Measurements from ENCODE around the gene CMIP. TPM values are rescaled to one million over a fixed set of nuclear protein-coding genes. Genes with fewer than 3 reads are reported as not detected.

Gene CMIP
- total RNA-seq, 1 experiment from 2014 or later = 53.6 TPM

DNA sequence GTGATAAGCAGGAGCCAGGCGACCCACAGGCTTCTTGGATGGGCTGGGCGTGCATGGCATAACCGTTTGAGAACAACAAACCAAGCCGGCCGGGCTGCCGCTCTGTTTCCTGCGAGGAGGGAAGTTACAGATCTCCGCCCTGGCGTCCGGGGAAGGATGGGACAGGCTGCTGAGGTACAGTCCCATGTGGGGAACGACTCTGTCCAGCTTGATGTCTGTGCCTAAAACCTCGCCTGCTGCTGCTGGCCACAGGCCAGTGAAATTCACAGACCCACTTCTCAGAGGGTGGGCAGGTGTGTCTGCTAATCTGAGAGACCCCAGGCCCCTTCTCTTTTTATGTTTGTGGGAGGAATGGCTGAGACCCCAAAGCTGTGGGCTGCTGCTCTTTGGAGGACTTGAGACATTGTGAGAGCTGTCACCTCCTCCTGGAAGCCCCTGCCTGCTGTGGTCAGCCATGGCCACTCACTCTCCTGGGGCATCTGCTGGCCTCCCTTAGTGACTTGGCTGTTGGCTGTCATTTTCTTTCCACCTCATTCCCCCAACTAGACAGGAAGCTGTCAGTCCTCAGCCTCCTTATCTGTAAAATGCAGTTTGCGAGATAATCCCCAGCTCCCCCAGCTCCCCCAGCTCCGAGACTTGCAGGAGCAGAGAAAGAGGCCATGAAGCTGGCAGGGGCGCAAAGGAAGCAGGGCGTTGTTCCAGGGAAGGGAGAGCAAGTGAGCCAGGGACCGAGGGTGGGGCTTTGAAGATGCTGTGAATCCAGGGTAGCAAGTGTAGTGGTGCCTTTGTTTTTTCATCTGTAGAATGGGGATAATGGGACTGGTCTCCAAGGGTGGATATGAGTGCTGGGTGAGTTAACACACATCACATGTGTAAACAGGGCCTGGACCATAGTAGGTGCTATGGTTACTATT lies 51.0 kb downstream of the CMIP start:
- no peaks in the 10 kb centered on the region for H3K9me3 Mint-ChIP-seq (ENCODE audit: unreplicated experiment)
- DNase-seq (ENCODE audit: unreplicated experiment) = no peak
- H3K27me3 Mint-ChIP-seq (ENCODE audit: insufficient read depth, unreplicated experiment) = no peaks in the 10 kb centered on the region
- TF ChIP-seq, protein P1, sequence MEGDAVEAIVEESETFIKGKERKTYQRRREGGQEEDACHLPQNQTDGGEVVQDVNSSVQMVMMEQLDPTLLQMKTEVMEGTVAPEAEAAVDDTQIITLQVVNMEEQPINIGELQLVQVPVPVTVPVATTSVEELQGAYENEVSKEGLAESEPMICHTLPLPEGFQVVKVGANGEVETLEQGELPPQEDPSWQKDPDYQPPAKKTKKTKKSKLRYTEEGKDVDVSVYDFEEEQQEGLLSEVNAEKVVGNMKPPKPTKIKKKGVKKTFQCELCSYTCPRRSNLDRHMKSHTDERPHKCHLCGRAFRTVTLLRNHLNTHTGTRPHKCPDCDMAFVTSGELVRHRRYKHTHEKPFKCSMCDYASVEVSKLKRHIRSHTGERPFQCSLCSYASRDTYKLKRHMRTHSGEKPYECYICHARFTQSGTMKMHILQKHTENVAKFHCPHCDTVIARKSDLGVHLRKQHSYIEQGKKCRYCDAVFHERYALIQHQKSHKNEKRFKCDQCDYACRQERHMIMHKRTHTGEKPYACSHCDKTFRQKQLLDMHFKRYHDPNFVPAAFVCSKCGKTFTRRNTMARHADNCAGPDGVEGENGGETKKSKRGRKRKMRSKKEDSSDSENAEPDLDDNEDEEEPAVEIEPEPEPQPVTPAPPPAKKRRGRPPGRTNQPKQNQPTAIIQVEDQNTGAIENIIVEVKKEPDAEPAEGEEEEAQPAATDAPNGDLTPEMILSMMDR (IDR thresholded peaks at IDR 0.05; ENCODE audit: unreplicated experiment) = no peak
- peaks cover 12% of the 10 kb centered on the region for H3K36me3 Mint-ChIP-seq (ENCODE audit: insufficient read depth, unreplicated experiment)
- no TSS peak for BruUV-seq (replicated peaks)
- no peak overlapping the region for H3K4me3 Mint-ChIP-seq (ENCODE audit: unreplicated experiment)
- H3K4me1 Mint-ChIP-seq (ENCODE audit: insufficient read depth, unreplicated experiment) = peaks cover 50% of the 10 kb centered on the region
- ChIA-PET CTCF (interaction anchor here (0.6 to 1.1 kb wide), 7 partner anchors 10 to 395 kb away, joined by 3 to 4 read pairs (median 3); no protein-coding TSS in a partner anchor), POLR2A (interaction anchor here (1.5 to 3.7 kb wide), 7 partner anchors 10 to 103 kb away, joined by 3 to 27 read pairs (median 13); no protein-coding TSS in a partner anchor)
- intact Hi-C loops (cut with micrococcal nuclease) = no loop called here
- peak overlapping the region; percentile 31 for H3K27ac Mint-ChIP-seq (ENCODE audit: low read depth, unreplicated experiment)

DNA sequence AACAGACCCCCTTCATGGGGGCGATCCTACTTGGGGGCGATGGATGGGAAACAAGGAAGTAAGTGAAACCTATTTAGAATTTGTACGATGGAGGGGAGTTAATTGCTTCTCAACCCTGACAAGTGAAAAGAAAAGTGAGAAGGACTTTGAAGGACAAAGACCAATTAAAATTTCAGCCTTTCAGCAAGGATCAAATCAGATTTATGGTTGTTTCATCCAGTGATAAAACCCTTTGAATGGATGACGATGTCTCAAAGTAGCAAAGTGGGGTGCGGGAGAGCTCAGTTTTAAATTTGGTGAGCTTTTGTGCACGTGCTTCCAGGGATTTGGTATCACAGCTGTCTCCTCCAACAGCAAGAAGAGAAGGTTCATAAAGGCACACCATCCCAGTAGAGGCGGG lies 51.7 kb downstream of the CMIP start:
- TF ChIP-seq, protein P1 (IDR thresholded peaks at IDR 0.05; ENCODE audit: unreplicated experiment) = no peak
- H3K36me3 Mint-ChIP-seq (ENCODE audit: insufficient read depth, unreplicated experiment) = peaks cover 12% of the 10 kb centered on the region
- BruUV-seq (replicated peaks) = no TSS peak
- intact Hi-C loops (cut with micrococcal nuclease) = no loop called here
- H3K4me3 Mint-ChIP-seq (ENCODE audit: unreplicated experiment) = no peak overlapping the region
- H3K27ac Mint-ChIP-seq (ENCODE audit: low read depth, unreplicated experiment) = no peak overlapping the region
- H3K4me1 Mint-ChIP-seq (ENCODE audit: insufficient read depth, unreplicated experiment) = peaks cover 55% of the 10 kb centered on the region
- CTCF ChIA-PET = interaction anchor here (0.6 to 1.1 kb wide), 2 partner anchors 92 to 98 kb away, joined by 3 to 4 read pairs; no protein-coding TSS in a partner anchor
- DNase-seq (ENCODE audit: unreplicated experiment) = no peak
- no peaks in the 10 kb centered on the region for H3K27me3 Mint-ChIP-seq (ENCODE audit: insufficient read depth, unreplicated experiment)
- no peaks in the 10 kb centered on the region for H3K9me3 Mint-ChIP-seq (ENCODE audit: unreplicated experiment)
- POLR2A ChIA-PET = no interaction called here

DNA sequence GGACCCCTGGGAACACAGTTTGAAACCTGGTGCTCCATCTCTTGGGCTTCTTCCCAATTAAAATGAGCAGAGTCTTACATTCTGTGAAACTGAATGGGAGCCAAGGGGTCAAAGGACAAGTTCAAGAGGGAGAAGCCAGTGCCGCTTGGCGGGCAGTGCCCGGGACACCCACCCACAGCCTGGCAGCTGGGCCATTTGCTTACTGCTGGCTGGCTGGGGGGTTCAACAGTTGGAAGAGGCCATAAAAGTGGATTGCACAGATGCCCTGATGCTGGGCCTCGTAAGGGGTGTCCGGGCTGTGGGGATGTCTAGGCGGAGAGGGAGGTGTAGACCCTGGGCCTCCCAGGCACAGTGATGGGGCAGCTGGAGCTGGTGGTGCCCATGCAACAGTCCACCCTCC lies 52.1 kb downstream of the CMIP start:
- Mint-ChIP-seq H3K4me3 (ENCODE audit: unreplicated experiment) (no peak overlapping the region), H3K4me1 (ENCODE audit: insufficient read depth, unreplicated experiment) (peaks cover 52% of the 10 kb centered on the region), H3K27ac (ENCODE audit: low read depth, unreplicated experiment) (no peak overlapping the region), H3K36me3 (ENCODE audit: insufficient read depth, unreplicated experiment) (peaks cover 12% of the 10 kb centered on the region), H3K9me3 (ENCODE audit: unreplicated experiment) (no peaks in the 10 kb centered on the region), H3K27me3 (ENCODE audit: insufficient read depth, unreplicated experiment) (no peaks in the 10 kb centered on the region)
- POLR2A ChIA-PET = no interaction called here
- intact Hi-C loops (cut with micrococcal nuclease) = no loop called here
- TF ChIP-seq, protein P1 (IDR thresholded peaks at IDR 0.05; ENCODE audit: unreplicated experiment) = no peak
- CTCF ChIA-PET = interaction anchor here (0.7 to 1.1 kb wide), 3 partner anchors 21 to 93 kb away, joined by 3 read pairs; no protein-coding TSS in a partner anchor
- no peak for DNase-seq (ENCODE audit: unreplicated experiment)
- BruUV-seq (replicated peaks) = no TSS peak

DNA sequence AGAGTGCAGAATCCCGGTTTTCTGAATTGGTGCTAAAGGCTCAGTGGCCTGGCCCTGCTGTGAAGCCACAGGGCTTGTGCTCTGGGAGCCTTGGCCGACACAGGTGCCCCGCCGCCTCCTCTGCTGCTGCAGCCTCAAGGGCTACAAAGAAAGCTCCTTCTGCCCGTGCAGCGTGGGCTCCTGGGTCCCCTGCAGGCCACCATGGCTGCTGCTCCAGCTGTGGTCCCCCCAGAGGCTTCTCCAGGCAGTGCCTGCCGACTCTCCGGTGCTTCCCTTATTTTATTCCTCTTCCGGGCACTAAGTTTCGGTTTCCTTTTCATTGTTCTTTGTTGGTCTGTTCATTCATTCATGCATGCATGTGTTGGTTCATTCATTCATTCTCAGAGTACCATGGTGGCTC lies 53.1 kb downstream of the CMIP start:
- Mint-ChIP-seq H3K27me3 (ENCODE audit: insufficient read depth, unreplicated experiment) (no peaks in the 10 kb centered on the region), H3K4me1 (ENCODE audit: insufficient read depth, unreplicated experiment) (peaks cover 48% of the 10 kb centered on the region), H3K27ac (ENCODE audit: low read depth, unreplicated experiment) (no peak overlapping the region), H3K9me3 (ENCODE audit: unreplicated experiment) (no peaks in the 10 kb centered on the region), H3K4me3 (ENCODE audit: unreplicated experiment) (no peak overlapping the region), H3K36me3 (ENCODE audit: insufficient read depth, unreplicated experiment) (peaks cover 12% of the 10 kb centered on the region)
- BruUV-seq (replicated peaks) = no TSS peak
- DNase-seq (ENCODE audit: unreplicated experiment) = no peak
- ChIA-PET CTCF (interaction anchor here (0.6 kb wide), 1 partner anchor 293 kb away, joined by 4 read pairs; no protein-coding TSS in a partner anchor), POLR2A (interaction anchor here (0.8 kb wide), 1 partner anchor 12 kb away, joined by 4 read pairs; no protein-coding TSS in a partner anchor)
- intact Hi-C loops (cut with micrococcal nuclease) = no loop called here
- TF ChIP-seq, protein P1 (IDR thresholded peaks at IDR 0.05; ENCODE audit: unreplicated experiment) = no peak
